HCEC 1CT (cell line): ENCODE data around the gene KLHL3.
A peak's percentile ranks its signal among the peaks of the same experiment; 100 is the strongest.
"Not testable (repeated sequence)": the region's sequence is repeated elsewhere in the genome, so short reads cannot be mapped to it uniquely, and the experiment has no call there.

Source experiments
- DNase-seq: peaks from one replicate; pipeline ENCODE4 v3.0.0-alpha.2; 2017

KLHL3 gene, protein sequence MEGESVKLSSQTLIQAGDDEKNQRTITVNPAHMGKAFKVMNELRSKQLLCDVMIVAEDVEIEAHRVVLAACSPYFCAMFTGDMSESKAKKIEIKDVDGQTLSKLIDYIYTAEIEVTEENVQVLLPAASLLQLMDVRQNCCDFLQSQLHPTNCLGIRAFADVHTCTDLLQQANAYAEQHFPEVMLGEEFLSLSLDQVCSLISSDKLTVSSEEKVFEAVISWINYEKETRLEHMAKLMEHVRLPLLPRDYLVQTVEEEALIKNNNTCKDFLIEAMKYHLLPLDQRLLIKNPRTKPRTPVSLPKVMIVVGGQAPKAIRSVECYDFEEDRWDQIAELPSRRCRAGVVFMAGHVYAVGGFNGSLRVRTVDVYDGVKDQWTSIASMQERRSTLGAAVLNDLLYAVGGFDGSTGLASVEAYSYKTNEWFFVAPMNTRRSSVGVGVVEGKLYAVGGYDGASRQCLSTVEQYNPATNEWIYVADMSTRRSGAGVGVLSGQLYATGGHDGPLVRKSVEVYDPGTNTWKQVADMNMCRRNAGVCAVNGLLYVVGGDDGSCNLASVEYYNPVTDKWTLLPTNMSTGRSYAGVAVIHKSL

DNA sequence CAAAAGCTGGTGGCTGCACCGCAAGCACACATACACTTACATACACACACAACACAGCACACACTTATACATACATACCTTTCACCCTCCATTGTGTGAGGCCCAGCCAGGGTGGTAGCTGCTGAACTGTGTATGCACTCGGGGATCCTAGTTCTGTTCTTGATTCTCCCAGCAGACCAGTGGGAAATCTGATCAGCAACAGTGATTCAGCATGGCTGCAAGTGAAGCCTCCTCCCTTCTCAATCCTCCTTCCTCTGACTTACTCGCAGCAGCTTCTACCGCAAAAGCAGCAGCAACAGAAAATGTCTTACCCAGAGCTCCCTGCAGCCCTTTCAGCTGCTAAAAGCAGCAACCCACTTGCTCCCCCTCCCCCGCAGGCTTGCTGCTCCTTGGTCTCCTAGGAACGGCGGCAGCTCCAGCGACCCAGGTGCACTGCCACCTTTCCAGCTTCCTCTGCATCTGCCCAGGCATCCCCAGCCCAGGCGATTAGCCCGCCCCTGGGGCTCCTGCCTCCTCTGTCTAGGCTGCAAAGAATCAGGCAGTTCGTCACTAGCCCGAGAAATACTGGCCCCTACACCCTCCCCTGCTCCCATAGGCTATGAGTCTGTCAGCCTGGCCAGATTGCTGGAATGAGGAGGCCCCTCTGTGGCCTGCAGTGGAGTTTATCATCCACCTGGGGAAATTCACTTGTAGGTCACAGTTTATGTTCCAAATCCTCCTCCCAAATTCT, at the start of gene KLHL3:
Gene KLHL3 (minus strand): TSS at position 535 of the 730 bp plus-strand sequence. CDS start 443 bp downstream, at position 92.
- DNase-seq: no peak

DNA sequence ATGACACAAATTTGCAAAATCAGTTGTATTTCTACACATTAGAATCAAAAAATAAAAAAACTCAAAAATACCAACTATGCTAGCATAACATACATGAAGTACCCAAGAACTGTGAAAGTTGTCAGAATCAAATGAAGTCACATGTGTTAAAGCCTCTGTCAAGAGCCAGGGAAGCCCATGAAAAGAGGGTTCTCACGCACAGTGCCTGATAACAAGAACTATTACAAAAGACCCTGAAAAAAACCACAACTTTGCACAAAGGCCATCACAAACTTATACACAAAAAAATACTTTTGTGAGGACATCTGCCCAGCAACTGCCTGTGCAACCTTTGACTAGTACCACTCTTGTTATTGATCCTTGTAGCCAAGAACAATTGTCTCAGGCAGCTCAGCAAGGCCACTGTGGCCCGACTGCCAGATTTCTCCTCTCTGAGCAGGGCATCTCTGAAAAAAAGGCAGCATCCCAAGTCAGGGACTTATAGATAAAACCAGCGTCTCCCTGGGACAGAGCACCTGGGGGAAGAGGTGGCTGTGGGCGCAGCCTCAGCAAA, 47.2 kb upstream of the KLHL3 start:
- no peak for DNase-seq

DNA sequence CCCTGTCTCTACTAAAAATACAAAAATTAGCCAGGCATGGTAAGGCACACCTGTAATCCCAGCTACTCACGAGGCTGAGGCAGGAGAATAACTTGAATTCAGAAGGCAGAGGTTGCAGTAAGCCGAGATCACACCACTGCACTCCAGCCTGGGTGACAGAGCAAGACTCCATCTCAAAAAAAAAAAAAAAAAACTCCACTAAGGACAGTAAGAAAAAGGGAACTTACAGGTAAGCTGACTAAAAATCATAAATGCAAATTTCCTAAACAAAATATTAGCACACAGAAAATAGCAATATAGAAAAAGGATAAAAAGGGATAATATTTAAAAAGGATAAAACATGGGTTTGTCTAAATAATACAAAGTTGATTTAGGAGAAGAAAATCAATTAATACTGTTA, 46.2 kb upstream of the KLHL3 start:
- DNase-seq: no peak

DNA sequence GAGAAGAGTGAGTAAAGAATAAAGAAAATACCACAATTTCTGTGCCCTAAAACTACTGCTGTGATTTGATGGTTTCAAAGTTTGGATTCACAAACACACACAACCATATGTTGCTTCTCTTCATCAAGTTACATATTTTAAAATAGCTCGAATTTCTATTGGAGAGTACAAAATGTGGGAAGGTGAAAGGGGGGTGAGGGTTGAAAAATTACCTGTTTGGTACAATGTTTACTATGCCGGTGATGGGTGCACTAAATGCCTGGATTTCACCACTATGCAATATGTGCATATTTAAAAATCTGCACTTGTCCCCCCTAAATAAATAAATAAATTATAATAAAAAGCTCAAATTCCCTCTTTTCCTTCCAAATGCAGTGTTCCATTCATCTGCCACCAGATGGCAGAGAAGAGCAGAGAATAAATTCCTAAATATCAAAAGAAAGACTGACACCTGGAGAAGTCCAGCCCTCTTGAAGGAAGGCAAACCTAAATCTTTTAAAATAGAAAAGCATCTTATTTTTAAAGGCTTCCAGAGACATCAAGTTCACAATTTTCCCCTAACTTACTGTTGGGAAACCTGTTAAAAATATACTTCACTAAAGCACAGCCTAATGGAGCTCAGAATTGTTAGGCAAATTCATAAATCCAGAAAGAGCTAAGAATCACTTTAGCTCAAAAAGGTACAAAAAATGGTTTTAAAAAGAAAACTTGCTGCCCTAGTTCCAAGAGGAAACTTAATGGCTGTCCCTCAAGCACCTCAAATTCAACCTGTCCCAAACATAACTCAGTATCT, 43.1 kb upstream of the KLHL3 start:
- DNase-seq: peak; percentile 38

DNA sequence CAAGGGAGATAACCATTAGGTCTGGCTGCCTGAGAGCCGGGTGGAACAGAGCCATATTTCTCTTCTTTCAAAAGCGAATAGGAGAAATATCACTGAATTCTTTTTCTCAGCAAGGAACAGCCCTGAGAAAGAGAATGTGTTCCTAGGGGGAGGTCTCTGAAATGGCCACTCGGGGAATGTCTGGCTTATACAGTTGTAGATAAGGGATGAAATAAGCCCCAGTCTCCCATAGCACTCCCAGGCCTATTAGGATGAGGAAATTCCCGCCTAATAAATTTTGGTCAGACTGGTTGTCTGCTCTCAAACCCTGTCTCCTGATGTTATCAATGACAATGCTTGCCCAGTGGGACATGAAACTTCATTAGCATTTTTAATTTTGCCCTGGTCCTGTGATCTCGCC, 32.0 kb upstream of the KLHL3 start:
- DNase-seq: not testable (repeated sequence)

DNA sequence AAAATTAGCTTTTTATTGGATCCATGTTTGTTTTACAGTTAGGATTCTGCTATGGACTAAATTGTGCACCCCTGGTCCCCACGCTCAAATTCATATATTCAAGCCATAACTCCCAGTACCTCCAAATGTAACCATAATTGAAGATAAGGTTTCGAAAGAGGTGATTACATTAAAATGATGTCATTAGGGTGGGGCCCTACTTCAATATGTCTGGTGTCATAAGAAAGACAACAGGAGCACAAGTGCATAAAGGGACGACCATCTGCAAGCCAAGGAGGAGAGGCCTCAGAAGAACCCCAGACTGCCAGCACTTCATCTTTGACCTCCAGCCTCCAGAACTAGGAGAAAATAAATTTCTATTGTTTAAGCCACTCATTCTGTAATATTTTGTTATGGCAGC, 25.7 kb upstream of the KLHL3 start:
- no peak for DNase-seq

DNA sequence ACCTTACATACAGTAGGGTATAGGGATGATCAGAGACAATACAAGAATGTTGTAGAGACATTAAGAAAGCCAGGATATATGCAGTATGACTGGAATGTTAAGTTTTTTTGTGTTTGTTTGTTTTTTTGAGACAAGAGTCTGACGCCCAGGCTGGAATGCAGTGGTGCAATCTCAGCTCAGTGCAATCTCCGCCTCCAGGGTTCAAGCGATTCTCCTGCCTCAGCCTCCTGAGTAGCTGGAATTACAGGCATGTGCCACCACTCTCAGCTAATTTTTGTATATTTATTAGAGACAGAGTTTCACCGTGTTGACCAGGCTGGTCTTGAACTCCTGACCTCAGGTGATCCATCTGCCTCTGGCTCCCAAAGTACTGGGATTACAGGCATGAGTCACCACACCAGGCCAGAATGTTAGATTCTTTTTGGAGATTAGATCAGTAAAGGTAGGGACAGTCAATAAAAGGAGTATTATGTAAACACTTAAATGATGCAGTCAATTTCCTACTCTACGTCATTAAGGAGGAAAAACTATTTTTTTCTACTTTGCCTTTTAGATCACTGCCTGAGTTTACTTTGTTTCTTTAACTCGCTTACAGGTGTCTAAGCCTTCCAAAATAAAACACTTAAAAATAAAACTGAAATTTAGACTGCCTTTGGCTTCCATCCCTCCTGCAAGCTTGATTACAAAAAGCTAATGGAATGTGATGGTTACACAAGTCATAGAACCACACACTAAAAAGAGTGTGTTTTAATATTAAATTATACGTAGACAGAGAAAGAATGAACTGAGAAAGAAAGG, 25.0 kb upstream of the KLHL3 start:
- no peak for DNase-seq

DNA sequence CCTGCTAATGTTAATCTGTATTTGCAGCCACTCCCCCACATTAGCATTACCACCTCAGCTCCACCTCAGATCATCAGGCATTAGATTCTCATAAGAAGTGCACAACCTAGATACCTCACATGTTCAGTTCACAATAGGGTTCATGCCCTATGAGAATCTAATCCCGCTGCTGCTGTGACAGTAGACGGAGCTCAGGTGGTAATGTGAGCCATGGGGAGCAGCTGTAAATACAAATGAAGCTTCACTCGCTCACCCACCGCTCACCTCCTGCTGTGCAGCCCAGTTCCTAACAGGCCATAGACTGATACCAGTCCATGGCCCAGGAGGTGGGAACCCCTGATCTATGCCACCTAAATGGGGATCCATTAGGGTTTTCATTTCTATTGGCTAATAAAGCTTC, 24.4 kb upstream of the KLHL3 start:
- no peak for DNase-seq

DNA sequence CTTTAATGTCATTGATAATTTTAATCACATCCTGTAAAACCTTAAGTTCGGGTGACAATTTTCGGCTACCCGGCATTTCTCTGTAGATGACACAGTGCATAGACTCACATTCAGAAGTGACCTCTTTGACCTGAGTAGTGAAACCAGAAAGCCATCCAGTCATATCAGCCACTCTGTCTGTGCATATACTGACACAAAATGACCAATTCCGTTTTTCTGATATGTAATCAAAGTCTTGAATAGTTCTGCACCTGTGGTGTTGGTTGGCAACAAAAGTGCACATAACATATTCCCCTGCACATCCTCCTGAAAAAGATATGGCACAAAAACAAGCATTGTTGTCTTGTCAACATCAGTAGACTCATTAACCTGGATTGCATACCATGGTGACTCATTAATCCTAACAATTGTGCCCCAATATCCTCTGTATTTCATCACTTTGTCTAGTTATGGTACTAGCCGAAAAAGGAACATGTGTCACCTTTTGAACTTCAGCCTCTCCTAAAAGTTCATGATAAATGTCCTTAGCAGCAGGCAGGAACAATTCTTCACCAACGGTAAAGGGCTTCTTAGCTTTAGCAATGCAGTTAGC, 22.9 kb upstream of the KLHL3 start:
- DNase-seq: peak; percentile 24

DNA sequence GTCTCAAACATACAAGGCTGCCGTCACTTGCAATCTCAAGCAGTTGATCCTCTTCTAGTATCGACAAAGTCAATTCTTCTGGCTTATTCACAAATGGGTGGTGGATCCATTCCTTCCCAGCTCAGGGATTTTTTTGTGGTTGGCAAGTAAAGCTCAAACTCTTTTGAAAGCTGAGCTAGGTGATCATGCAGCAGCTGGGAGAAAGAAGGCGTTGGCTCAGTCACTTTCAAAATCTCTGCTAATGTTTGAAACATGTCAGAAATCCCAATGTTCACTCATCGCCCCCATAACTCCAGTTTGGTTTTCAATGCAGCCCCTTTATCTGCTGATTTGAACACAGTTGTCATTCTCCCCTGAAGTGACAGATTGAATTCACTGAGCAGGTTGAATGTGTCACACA, 22.2 kb upstream of the KLHL3 start:
- DNase-seq: no peak

DNA sequence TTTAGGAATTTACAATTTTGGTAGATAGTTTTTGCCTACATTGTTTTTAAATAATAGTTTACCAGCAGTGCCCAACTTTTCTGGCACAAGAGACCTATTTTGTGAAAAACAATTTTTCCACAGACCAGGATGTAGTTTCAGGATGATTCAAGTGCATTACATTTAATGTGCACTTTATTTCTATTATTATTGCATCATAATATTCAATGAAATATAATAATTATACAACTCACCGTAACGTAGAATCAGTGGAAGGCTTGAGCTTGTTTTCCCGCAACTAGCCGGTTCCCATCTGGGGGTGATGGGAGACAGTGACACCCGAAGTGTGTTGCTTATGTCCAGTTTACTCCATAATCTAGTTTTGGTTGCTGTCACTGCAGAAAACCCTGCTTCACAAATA, 21.7 kb upstream of the KLHL3 start:
- DNase-seq: no peak

DNA sequence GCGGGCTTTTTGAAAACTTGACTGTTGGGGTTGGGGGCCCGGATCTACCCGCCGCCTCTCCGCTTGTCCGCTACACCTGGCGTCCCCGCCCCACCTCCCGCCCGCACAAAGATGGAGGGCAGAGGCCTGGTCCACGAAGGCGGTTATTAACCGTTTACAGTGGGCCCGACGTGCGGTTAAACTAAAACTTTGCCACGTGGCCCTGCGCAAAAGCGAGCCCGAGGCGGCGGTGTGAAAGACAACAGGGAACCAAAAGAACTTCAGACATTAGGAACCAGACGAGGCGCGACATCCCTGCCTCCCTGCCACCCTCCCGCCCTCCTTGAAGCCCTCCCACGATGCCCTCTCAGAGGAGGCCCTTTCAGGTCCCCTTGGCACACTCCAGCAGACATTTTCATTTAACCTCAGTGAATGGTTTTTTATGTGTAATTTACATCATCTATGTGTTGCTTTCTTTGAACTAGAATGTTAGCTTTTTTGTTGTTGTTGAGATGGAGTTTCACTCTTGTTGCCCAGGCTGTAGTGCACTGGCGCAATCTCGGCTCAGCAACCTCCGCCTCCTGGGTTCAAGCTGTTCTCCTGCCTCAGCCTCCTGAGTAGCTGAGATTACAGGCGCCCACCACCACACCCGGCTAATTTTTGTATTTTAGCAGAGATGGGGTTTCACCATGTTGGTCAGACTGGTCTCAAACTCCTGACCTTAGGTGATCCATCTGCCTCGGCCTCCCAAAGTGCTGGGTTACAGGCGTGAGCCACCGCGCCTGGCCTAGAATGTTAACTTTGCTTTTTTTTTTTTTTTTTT, 19.3 kb upstream of the KLHL3 start:
- no peak for DNase-seq

DNA sequence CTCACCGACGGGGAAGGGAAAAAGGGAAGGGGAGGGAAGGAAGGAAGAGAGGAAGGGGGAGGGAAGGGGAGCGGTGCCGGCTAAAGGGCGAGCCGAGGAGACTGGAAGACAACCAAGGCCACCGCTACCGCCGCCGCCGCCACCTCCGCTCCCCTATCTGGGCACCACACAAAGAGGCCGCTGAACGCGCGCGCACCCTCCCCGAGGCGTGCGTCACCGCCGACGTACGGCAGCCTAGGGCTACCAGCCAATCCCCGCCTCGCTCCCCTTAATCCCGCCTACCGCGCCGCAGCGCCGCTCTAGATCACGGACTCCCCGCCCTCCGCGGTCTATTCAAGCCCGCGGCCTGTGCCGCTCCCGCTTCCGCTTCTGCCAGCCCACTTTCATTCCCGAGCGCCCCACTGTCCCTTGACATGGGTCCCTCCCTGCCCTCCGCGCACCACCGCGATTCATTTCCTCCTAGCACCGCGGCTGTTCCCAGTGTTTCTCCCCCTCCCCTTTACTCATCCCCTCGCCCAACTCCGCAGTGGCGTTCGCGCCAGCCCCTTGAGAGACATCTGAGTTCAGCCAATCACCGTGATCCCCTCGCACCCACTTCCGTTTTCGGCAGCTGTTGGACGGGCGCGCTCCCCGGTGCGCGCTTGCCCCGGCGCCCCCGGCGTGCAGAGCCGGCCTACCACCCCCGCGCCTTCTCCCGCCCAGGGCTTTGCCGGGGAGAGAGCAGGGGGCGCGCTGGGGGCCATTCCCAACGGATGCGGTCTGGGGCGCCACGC, 18.5 kb upstream of the KLHL3 start, which contains the start of gene HNRNPA0:
Gene HNRNPA0 (minus strand): TSS at position 176 of the 773 bp plus-strand sequence. CDS start 297 bp downstream, outside the sequence.
- DNase-seq: peak; percentile 97

DNA sequence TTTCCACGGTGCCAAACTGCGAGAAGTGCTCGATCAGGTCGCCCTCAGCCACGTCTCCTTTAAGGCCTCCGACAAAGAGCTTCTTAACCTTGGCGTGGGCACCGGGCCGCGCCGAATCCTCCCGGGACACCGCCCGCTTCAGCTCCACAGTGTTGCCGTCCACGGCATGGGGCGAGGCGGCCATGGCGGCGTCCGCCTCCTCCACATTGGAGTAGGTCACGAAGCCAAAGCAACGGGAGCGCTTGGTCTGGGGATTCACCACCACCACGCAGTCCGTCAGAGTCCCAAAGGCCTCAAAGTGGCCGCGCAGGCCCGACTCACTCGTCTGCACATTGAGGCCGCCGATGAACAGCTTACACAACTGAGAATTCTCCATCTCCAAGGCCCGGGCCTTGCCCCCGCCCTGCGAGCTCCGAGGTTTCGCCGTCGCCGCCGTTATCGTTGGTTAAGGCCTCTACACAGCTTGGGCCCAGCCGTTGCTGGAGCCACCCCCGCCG, 17.9 kb upstream of the KLHL3 start:
- DNase-seq: peak; percentile 43

DNA sequence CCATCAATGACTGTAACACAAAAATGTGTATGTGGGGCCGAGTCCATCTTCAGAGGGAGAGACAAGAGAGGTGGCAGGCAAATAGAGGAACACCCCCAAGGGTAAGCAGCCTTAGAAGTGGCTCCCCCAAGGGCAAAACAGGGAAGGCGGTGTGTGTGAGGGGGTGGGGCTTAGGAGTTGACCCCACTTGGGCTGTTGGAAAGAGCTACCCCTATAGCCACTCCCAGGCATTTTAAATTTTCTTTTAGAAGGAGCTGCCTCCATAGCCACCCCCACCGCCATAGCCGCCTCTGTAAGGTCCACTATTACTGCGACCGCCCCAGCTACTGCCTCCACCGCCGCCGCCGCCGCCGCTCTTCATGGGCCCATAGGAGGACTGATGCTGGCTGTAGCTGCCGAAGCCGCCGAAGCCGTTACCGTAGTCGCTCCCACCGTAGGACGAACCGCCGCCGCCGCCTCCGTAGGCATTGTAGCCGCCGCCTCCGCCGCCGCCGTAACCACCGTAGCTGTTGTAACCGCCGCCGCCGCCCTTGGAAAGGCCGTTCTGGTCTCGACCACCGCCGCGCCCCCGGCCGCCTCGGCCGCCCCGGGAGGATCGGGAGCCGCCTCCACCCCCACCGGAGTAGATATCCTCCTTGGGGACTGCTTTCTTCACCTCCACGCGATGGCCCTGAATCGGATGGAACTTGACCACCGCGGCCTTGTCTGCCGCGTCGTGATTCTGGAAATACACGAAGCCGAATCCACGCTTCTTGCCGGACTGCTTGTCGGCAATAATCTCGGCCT, 17.2 kb upstream of the KLHL3 start:
- peak; percentile 26 for DNase-seq

DNA sequence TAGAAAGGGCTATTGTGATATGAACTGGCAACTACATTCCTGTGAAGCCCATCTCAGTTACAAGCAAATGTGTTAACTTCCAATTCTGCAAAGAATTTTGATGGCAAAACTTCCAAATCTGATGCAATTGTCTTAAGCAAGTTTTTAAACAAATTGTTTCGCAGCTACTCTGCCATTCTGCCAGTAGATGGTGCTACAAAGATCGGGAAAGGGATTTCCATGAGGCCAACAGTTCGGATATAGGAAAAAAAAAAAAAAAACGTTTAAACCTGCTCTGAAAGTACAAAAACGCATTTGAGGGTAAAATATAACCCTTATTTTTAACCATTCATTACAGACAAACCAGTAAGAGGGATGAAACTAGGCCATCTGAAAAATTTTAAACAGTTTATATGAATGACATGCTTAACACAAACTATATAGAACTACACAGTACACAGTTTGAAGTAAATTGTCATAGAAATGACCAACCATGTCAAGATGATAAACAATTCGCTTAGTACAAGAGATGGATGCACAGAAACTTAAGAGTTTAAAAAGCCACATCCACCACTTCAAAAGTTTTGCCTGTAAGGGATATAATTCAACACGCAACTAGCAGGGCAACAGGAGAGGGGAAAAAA, 16.1 kb upstream of the KLHL3 start:
- DNase-seq: peak; percentile 72

DNA sequence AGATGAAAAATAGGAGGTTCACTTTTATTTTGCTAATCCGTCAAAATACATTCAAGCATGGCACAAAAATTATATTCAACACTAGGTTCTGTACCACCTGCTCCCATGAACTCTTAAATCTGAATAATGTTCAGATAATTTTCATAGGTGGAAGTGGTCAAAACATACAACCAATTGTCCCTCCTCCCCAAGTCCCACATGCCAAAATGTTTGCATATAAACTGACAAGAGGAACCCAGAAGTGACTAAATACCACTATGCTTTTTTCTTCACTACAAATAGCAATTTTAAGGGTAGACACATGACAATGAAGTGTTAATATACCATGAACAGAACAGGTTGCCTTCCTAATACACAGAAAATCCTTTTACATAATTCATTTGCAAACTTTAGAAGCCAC, 14.5 kb upstream of the KLHL3 start:
- DNase-seq: no peak

DNA sequence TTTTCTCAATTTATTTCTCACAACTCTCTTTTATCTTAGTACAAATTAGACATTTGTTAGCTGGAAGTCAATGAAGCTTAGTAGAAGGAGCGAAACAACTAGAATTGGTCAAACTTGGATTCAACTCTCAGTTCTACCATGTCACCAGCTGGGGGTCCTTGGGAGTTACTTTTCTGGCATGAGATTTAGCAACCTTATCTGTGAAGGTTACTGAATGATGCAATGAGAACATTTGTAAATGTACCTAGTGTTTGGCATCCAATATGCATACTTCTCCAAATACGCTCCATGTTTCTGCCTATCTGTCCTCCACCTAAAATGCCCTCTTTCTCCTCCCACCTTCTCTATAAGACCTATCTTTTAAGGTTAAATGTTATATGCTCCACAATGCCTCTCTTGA, 12.0 kb upstream of the KLHL3 start:
- DNase-seq: no peak
